ENCODE measurements around the gene RELT.

Gene RELT

GRCh38 chr11:73361953-73362776, 14.0 kb upstream of the RELT start:
- in situ Hi-C loops (cut with MboI; ENCODE audit: low sequenced_read_pairs, unreplicated experiment) = no loop called here
- DNase-seq (ENCODE audit: low spot score) = no peak
- no peak for TF ChIP-seq CTCF (IDR thresholded peaks at IDR 0.05; ENCODE audit: borderline replicate concordance, control extremely low read depth, extremely low read depth, insufficient read depth, missing control alignments)

GRCh38 chr11:73363147-73363546, 13.1 kb upstream of the RELT start:
- DNase-seq (ENCODE audit: low spot score) = no peak
- TF ChIP-seq CTCF (IDR thresholded peaks at IDR 0.05; ENCODE audit: borderline replicate concordance, control extremely low read depth, extremely low read depth, insufficient read depth, missing control alignments) = no peak
- in situ Hi-C loops (cut with MboI; ENCODE audit: low sequenced_read_pairs, unreplicated experiment) = no loop called here

- in situ Hi-C loops (cut with MboI; ENCODE audit: low sequenced_read_pairs, unreplicated experiment) = no loop called here
- no peak for TF ChIP-seq CTCF (IDR thresholded peaks at IDR 0.05; ENCODE audit: borderline replicate concordance, control extremely low read depth, extremely low read depth, insufficient read depth, missing control alignments)
- no peak for DNase-seq (ENCODE audit: low spot score)
Measured at GRCh38 chr11:73365352-73366264, 10.6 kb upstream of the RELT start.

- no peak for TF ChIP-seq CTCF (IDR thresholded peaks at IDR 0.05; ENCODE audit: borderline replicate concordance, control extremely low read depth, extremely low read depth, insufficient read depth, missing control alignments)
- in situ Hi-C loops (cut with MboI; ENCODE audit: low sequenced_read_pairs, unreplicated experiment) = no loop called here
- DNase-seq (ENCODE audit: low spot score) = no peak
Measured at GRCh38 chr11:73366265-73366610, 10.0 kb upstream of the RELT start.

GRCh38 chr11:73366953-73367352, 9.2 kb upstream of the RELT start:
- no peak for DNase-seq (ENCODE audit: low spot score)
- in situ Hi-C loops (cut with MboI; ENCODE audit: low sequenced_read_pairs, unreplicated experiment) = no loop called here
- no peak for TF ChIP-seq CTCF (IDR thresholded peaks at IDR 0.05; ENCODE audit: borderline replicate concordance, control extremely low read depth, extremely low read depth, insufficient read depth, missing control alignments)

- no peak for TF ChIP-seq CTCF (IDR thresholded peaks at IDR 0.05; ENCODE audit: borderline replicate concordance, control extremely low read depth, extremely low read depth, insufficient read depth, missing control alignments)
- no peak for DNase-seq (ENCODE audit: low spot score)
- in situ Hi-C loops (cut with MboI; ENCODE audit: low sequenced_read_pairs, unreplicated experiment) = no loop called here
Measured at GRCh38 chr11:73367482-73368024, 8.6 kb upstream of the RELT start.

All from GM13976 (cell line).